GM21360 (cell line): ENCODE data around the gene TMEM255B.

Experiments used
- ATAC-seq: cut with Tn5 transposase; IDR thresholded peaks from one replicate; pipeline ENCODE4 v1.9.1; 2021; ENCODE audit warnings: mild to moderate bottlenecking, moderate library complexity; ENCODE audit not compliant: unreplicated experiment

TMEM255B gene

DNA sequence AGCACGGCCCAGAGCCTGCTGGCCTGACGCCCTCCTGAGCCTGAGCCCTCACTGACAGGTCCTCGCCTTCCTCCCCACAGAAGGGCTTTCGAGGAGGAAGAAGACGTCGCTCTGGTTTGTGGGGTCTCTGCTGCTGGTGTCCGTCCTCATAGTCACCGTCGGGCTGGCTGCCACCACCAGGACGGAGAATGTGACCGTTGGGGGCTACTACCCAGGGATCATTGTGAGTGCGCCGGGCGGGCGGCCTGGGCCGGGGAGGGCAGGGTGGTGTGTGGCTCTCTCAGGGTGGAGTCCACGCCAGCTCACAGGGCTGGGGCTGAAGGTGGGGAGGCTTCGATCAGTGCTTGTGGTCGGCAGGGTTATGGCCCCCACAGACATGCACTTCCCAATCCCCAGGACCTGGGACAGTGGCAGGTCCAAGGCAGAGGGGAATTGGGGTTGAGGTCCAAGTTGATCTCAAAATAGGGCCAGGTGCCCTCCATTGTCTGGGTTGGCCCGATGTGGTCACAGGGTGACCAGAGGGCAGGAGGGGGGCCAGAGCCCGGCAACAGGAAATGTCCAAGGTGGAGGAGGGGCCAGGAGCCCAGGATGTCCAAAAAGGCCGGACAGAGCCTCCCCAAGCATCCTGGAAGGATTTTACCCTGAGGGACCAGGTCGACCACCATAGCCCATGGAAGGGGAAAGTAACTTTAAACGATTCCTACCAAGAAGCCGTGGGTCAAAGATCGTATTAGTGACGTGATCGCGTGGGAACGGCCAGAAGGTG, 7.2 kb downstream of the TMEM255B start:
- no peak for ATAC-seq

DNA sequence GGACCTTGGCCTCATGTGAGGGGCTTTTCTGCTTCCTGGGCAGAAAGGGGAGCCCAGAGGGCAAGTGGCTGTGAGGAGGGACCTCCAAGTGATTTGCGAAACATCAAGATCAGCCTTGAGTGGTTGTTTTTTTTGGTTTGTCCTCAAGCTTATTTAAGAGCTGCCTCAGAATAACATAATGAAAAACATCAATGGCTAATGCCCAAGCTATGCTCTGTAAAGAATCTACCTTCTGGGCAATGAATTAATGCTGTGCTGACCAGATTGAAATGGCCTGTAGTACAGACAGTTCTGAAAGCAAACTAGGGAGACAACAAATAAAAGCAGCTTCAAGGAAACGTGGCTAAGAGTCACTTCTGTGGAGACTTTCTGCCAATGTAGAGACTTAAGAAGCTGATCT, 8.3 kb downstream of the TMEM255B start:
- no peak for ATAC-seq

DNA sequence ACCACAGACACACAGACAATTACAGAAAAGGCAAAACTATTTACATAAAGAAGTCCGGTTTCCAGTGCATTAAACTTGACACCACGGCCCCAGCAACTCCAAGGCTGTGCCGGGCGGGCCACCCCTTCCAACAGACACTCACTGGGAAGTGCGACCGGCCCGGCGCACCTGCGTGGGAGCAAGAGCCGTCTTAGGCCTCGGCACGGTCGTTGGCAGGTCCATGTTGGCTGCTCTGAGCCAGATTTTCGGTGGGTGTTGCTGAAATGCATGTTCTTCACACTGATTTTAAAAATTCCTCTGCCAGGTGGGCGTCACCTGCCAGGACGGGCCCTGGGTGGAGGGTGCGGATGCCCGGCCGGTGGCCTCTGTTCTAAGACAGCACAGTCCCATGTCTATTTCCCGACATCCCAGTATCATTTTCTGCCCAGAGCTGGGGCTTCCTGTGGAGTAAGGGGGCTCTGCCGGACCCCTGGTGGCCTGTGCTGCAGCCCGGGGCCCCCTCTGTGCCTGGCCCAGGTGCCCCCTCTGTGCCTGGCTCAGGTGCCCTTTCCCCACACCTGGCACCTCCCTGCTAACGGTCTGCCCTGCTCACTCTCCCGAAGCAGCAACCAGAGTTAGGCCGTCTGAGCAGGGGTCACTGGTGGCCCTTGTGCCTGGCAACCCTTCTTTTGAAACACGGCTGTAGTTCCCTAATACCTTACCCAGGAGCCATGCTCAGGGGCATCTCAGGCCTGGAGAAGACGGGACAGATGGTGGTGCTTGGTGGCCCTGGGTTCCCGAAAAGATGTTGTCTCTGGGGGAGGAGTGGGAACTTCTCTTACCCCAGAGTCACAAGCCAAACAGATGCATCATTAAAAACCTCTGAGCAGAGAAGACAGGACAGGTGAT, 9.2 kb downstream of the TMEM255B start:
- ATAC-seq: no peak

DNA sequence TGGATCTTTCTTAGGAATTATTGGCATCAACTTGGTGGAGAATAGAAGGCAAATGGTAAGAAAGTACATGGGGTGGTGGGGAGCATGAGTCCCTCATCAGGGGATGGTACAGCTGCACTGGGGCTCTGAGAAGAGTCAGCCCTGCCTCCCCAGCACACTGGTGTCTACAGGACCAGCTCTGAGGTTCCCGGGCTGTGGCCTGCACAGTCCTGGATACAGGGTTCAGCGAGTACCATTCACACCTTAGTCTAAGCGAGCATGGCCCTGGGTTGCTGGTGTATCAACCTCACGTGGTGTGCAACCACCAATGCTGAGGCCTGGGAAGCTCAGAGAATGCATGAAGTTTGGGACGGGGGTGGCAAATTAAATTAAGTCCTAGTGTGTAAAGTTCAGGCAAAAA, 10.1 kb downstream of the TMEM255B start:
- ATAC-seq: no peak

DNA sequence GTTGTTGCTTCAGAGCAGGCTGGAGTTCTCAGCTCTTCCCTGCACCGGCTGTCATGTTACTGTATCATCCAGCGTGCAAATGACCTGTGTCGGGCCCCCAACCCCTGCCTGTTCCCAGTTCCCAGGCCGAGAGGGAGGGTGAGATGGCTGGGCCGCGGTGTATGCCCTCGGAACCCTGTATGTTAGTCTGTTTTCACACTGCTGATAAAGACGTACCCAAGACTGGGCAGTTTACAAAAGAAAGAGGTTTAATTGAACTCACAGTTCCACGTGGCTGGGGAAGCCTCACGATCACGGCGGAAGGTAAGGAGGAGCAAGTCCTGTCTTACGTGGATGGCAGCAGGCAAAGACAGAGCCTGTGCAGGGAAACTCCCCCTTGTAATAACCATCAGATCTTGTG, 10.9 kb downstream of the TMEM255B start:
- no peak for ATAC-seq

DNA sequence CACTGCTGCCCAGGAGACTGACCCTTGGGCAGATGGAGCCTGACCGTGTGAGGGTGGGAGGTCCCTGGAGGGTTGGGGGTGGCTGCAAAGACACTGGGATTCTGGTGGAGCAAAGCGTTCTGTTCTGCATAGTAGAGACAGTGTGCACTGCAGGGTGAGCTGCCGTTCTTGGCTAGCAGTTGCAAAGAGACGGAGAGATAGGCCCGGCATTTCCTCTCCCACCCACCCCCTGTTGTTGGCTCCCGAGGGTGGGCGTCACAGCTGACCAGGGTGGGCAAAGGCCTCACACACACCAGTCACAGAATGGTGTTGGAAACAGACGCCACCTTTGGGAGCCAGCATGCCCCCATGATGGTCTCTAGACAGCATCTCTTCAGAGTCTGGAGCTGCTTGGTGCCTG, 11.4 kb downstream of the TMEM255B start:
- ATAC-seq: no peak

DNA sequence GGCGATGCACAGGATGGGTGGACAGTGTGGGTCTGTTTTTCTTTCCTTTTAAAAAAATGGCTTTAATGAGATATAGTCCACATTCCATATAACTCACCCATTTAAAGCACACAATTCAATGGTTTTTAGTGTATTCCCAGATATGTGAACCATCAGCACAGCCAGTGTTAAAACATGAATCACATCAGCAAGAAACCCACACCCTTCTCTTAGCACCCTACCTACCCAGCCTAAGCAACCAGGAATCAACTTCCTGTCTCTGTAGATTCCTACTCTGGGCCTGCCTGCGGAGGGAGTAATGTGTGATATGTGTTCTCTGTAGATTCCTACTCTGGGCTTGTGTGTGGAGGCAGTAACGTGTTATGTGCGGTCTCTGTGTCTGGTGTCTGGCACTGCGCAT, 11.9 kb downstream of the TMEM255B start:
- no peak for ATAC-seq

DNA sequence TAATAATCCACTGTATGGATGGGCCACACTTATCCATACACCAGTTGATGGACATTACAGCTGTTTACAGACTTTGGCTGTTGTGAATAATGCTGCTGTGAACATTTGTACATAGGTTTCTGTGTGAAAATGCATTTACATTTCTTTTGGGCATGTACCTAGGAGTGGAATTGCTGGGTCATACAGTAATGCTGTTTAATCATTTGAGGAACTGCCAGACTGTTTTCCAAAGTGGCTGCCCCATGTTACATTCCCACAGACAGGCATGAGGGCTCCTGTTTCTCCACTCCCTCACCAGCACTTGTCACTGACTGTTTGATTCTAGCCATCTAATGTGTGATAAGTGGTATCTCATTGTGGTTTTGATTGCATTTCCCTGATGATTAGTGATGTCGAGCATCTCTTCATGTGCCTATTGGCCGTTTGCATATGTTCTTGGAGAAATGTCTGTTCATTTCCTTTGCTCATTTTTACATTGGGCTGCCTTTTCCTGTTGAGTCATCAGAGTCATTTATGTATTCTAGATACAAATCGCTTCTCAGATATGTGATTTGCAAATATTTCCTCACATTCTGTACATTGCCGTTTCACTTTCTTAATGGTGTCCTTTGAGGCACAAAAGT, 12.8 kb downstream of the TMEM255B start:
- ATAC-seq: no peak

DNA sequence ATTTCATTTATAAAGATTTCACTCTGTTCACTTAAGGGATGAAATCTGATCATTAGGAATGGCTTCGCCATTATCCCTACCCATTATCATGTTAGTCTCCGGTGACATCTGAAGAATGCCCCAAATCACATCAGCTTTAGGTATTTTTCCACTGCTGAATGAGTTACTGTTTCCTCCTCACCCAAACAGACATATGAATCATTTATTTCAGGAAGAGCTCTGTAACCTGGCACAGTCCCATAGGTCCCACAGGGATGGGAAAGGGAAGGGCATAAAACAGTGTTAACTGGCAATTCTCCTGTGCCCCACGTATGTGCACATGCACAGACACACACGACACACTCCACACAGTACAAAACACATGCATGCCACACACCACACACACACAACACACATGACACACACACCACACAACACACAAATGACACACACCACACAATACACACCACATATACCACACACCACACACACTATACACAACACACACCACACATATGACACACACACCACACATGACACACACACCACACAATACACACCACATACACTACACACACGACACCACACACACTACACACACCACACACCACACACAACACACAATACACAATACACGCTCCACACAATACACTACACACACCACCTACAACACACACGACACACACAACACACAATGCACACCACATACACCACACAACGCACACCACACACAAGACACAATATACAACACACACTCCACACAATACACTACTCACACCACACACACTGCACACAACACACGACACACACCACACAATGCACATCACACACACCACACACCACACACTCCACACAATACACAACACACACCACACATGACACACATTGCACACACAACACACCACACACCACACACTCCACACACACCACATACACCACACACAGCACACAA, 15.4 kb downstream of the TMEM255B start:
- no peak for ATAC-seq

DNA sequence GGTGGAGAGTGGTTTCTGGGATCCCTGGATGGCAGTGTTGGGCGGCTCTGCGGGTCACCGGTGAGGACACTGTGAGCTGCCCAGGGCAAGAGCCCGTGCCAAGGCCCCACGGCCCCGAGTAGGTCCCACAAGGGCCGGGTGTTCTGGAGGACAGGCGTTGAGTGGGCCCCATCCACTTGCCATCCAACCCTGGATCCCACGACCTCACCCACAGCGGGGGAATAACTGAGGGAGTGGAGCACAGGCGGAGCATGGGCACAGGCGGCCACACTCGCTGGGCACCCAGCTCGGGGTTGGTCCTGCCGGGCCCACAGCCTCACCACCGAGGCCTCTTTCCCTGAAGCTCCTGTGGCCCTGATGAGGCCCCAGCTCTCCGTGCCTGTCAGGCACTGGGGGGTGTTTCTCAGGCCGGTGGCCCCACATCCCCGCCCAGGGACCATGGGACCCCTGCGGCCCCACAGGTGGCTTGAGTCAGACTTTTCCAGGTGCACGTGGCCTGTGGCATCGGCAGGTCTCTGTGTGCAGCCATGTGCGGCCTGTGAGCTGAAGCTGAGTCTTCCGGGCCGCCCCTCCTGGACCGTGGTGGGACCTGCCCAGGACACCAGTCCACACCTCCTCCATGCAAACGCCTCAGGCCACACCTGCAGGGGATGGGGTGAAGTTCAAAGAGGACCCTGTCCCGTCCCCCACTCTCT, 16.6 kb downstream of the TMEM255B start:
- no peak for ATAC-seq

DNA sequence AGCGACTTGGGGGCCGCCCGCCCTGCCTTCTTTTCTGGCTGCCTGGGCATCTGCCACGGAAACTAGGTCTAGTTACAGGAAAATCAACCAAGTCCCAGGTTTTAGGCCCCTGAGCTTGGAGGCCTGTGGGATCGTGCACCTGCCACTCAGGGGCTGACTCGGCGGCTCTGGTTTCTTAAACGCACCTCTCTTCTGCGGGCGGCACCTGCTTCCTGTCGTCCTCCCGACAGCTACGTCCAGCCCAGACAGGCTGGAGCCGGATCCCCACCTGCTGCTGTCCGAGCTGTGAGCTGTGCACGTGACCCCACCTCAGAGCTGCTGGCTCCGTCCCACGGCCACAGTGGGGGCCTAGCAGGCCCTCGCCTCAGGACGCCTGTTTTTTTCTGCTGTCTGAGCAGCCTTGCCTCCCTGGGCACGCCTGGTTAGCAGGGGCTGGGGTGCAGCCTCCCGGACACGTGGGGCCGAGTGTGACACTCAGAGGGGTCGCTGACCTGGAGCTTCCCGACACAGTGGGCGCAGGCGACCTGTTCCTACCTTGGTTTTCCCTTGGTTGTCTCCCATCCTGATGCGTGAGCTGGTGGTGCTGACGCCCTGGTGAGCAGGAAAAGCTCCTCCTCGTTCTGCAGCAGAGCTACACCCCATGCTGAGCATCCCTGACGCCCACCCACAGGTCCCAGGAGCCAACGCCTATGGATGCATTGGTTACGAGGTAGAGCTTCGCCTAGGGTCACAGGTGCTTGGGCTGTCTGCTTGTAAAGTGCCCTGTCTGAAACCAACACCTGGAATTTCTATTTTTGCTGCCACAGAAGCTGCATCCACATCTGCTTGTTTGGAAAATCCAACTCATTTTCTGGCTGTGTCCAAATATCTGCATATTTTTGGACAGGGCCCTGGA, 17.5 kb downstream of the TMEM255B start:
- no peak for ATAC-seq

DNA sequence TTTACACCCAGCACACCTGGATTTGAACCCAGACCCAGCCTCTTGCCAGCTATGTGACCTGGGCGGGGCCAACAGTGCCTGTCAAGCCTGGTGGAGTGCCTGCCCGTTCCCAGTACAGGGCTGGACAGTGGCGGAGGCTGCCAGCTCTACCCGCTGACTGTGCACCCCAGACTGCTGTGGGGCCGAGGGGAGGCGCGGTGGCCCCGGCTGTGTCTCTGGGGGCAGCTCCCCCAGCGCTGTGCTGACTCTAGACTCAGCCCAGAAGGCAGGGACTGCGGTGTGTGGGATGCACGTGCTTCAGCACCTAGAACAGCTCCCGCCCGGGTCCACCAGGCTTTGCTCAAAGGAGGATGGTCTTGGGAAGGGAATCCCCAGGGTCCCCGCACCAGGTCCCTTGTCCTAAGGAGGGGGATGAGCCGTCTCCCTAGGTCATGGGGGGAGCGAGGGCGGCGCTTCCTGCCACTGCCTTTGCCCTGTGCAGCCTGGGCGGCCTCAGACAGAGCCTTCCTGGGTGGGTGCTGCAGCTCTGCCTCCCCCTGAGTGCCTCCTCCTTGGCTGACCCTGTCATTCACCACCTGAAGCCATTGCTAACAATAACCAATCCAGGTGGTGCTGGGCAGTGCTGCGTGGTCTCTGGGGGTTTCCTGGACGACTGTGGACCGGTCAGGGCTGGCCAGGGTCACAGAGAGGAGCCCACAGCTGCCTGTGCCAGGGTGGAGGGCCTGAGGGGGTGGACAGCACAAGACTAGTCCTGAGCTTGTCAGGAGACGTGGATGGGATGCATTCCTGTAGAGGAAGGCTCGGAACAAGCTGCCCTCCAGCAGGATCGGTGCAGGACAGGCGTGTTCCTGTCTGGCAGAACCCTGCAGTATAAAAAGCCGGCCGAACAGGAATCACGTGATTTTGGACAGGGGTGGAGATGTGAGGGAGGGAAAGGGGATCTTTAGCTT, 18.6 kb downstream of the TMEM255B start:
- ATAC-seq: no peak

DNA sequence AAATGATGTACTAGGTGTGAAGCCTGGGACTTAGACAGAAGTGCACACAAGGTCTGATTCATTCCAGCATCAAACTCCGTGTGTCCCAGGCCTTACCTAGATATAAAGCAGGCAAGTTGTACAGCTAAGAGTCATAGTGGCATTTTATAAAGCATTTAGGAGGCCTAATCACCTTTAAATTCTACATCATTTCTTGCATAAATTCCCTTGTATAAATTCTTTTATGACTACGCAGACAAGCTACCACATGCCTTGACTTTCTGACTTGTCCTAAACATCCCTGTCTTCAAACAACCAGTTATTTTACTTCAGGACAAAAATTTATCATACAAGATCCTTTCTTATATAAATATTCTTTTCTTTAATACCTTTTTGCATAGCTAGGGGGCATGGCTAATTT, 22.5 kb downstream of the TMEM255B start:
- no peak for ATAC-seq

DNA sequence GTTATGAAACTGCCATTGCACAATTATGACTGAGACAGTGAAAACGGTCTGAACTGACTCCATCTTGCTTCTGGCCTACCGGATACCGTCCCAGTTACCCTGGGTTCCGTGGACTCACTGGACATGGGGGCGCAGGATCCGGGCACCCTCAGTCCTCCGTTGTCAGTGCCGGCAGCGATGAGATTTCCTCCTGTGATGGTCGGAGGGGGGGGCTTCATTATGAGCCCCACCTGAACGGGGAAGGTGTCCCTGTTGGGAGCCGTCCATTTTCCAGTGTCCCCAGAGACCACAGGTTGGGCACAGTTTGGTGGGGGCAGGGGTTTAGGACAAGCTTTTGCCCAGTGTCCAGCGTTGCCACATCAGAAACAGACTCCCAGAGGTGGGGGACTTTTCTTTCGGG, 23.4 kb downstream of the TMEM255B start:
- no peak for ATAC-seq

DNA sequence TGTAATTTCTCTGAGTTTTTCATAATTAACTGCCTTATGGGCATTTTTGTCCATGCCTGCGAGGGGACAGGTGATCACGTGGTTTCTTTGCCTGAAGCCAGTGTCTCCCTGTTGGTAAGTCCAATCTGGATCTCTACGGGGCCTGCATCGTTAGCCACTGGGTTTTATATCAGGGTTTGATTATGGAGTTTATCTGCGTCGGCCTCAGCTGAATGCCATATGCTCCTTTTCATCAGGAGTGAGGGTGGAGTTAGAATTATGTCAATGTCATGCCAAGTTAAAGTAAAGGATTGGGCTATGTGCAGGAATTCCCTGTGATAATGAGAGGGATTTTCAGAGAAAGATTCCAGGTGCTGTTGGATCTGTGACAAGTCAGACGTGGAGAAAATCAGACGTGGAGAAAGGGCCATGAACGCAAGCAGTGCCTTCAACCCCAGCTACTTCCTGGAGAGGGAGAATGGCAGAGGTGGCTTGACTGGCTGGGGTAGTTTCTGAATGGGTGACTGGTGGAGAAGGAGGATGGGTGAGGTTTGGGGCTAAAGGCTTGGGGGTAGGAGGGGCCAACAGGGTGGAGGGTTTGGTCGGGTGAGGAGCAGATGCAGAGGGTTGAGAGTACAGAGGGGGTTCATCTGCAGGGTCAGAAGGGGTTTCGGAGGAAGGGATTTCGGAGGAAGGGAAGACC, 24.3 kb downstream of the TMEM255B start:
- no peak for ATAC-seq

DNA sequence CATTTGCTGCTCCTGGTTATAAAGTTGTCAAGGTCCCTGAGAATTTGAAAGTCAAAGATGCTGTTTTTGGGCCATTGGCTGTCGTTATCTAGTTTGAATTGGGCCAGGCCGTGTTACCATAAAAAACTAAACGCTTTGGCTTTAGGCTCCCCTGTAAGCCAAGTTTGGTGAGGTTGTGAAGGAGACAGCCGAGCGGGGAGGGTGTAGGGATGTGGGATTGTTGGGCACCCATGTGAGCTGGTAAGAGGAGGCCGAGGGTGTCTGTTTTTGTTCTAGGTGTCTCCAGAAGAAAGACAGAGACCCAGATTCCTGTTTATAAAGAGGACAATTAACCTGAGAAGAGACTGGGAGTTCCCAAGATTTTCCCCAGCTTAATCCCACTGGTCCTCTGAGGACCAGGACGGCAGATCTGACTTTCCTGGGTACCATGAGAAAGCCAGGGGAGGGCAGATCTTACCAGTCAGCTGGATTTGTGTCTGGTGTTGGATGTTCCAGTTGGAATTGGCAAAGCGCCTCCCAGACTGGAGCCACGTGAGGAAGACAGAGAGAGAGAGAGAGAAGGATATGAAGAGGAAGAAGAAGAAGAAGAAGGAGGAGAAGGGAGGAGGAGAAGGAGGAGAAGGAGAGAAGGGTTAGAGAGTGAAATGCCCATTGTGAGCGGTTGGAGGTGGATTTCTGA, 25.1 kb downstream of the TMEM255B start:
- no peak for ATAC-seq

DNA sequence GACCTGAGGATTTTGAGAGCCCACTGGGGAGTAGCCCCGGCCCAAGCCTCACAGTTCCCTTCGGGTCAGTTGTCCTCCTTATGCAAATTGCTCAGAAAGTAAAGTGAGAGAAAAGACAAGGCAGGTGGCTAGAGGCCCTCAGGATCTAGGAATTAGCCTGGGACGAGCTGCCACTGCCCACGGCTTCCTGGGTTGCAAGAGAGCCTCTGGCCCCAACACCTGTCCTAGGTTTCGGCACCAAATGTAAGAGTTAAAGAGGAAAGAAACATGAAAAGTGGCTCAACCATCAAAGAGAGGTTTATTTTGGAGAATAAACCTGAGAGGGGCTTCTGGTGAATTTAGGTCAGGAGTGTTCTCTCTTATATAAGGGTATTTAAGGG, 25.6 kb downstream of the TMEM255B start:
- ATAC-seq: no peak
